Left renal cortex interstitium (tissue), 4 donors: ENCODE measurements around the gene OPCML. TPM values are rescaled to one million over a fixed set of nuclear protein-coding genes. Genes with fewer than 3 reads are reported as not detected.

Source experiments
- DNase-seq, 4 donors: peaks; one replicate each; pipeline ENCODE4 v3.0.0-alpha.2; 2013; ENCODE audit warnings: low read depth in 4 of 4, low spot score in 2 of 4, missing footprints in 1 of 4
- polyA plus RNA-seq, 4 donors: library from polyadenylated mRNA; unstranded; fragments of 120-200 nt; gene quantifications; one replicate each; pipeline ENCODE4 v1.2.1, GENCODE V29; 2013; ENCODE audit not compliant: insufficient read length in 4 of 4

The OPCML gene
- 10 to 100 TPM; 12.3 to 15.7 (median 14.3) TPM for polyA plus RNA-seq

DNA sequence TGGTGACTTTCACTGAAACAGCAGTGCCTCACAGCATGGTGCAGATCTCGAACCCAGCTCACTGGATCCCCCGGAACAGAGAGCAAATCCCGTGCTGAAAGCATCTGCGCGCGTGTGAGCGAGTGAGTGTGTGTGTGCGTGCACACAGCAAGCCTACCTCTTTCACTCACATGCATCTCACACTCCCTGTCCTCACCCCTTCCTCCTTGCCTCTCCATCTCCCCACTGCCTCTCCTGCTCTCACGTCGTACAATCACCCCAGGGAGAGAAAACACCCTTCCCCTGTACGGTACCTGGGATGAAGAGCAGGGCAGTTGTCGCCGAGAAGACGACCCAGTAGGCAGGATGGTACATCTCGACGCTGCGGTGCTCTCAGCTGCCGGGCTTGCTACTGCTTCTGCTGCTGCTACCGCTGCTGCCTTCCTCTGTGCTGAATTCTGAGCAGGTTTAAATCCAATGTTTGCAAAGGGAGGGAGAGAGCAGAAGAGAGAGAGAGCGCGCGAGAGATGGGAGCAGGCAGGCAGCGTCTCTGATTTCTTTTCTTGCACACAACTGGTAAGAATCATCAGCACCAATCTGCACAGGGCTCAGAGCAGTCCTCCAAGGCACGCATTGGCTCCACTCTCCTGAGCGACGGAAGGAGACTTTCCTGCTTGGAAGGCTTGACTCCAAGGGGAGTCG is at the start of gene OPCML:
TSS of gene OPCML (minus strand) at position 531 of the 681 bp plus-strand sequence.
- no peak for DNase-seq

DNA sequence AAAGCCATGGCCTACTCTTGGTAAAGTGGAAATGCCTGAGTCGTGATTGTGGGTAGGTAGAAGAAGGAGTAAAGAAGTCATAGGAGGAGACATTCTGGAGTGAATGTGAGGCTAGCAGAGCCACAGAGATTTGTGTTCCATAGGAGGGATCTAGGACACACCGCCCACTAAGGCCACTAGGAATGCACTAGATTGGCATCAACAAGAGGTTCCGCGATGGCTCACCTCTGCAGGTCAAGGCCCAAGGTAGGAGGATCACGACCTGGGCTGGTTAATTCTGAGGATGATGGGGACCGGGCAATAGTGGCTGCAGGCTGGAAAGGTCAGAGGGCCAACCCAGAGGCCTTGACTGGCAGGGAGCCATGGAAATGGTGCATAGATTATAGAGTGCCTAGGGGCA is 48.8 kb upstream of the OPCML start:
- no peak for DNase-seq

GRCh38 chr11:133579165-133580031 is 47.1 kb upstream of the OPCML start:
- DNase-seq: peak in 1 of 4 donors; percentile 17

GRCh38 chr11:133577403-133577802 is 45.1 kb upstream of the OPCML start:
- DNase-seq: no peak

- DNase-seq: no peak
Observed at GRCh38 chr11:133576351-133576750, 44.0 kb upstream of the OPCML start.

- DNase-seq: no peak
Observed at GRCh38 chr11:133573081-133573480, 40.8 kb upstream of the OPCML start.

DNA sequence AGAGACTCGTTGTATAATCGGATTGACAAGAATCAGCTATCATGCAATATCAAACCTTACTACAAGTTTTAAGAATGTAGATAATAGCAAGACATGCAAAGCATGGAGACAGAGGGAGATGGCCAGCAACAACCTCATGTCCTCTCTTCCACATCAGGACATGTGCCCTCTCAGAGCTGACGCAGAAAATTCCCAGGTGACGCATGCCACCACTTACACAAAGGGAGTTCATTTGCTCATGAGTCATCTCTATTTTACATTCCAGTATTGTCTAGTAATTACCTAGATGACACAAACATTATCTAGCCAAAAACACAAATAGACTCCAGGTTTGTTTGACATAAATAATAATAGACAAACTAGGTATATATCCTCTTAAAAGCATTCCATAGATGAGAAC is 38.1 kb upstream of the OPCML start:
- DNase-seq: no peak

GRCh38 chr11:133563505-133564025 is 31.3 kb upstream of the OPCML start:
- no peak for DNase-seq

GRCh38 chr11:133560472-133560855 is 28.2 kb upstream of the OPCML start:
- no peak for DNase-seq

GRCh38 chr11:133559833-133560471 is 27.7 kb upstream of the OPCML start:
- DNase-seq: no peak

DNA sequence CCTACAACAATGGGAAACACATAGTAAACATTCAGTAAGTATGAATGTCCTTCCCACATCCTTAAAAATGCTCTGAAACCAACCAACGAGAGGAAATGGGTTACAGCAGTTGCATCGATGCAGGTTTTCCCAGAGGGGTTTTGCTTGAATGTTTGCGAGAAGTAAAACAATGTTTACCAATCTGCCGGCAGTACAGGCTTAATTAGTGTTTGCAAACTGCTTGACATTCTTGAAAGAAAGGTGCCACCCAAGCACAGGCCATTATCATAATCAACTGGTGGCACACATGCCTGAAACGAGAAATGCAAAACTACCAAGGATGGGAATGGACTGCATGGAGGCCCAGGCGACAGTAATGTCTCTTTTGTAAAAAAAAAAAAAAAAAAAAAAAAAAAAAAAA is 27.1 kb upstream of the OPCML start:
- no peak for DNase-seq

DNA sequence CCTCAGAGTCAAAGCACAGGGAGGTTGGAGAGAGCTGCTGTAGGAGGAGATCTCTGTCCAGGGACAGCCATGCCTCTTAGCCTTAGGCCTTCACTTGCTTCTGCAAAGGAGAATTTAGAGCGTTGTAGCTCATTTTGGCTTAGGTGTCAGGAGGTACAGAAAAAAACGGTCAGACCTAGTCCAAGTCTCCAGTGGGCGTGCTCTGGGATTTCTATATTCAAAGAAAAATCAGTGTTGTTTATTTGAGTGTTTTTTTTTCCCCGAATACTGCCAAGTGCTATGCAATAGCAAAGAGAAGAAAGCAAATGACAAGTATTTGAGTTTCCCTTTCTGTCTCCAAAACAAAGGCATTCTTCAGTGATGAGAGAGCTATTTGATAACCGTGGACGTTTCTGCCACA is 22.7 kb upstream of the OPCML start:
- no peak for DNase-seq

- DNase-seq: no peak
Observed at GRCh38 chr11:133553885-133554740, 21.8 kb upstream of the OPCML start.

DNA sequence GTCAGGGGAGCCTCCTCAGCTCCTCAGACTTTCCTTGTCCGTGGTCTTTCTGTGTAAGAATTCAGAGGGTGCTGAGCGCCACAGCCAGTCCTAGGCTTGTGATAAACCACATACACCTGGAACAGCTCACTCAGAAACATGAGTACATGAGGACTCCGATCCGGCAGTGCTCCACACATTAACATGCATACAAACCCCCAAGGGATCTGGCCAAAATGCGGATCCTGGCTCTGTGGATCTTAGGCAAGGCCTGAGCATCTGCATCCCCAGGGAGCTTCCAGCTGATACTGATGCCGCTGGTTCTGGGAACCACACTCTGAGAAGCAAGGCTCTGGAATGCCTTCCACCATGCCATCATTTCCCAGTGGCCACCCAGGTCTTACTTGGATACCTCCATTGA is 20.6 kb upstream of the OPCML start:
- no peak for DNase-seq

GRCh38 chr11:133551064-133551463 is 18.8 kb upstream of the OPCML start:
- DNase-seq: no peak

DNA sequence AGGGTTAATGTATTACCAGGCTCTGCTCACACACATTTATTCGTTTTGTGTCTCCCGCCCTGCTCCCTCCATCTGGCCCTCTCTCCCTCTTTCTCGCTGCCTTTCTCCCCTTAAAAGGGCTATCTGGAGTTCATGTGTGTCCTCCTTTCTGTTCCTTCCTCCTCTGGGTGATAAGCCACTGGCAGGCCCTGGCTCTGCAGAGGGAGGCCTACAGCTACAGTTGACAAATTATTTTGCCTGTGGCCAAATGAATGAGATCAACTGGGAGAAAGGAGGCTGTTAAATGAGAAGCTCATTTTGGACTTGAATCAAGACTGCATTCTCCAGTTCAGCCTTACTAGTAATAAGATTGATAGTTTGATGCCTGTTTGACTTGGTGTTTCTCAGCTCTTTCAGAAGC is 17.5 kb upstream of the OPCML start:
- DNase-seq: no peak

- no peak for DNase-seq
Observed at GRCh38 chr11:133548641-133549040, 16.3 kb upstream of the OPCML start.

DNA sequence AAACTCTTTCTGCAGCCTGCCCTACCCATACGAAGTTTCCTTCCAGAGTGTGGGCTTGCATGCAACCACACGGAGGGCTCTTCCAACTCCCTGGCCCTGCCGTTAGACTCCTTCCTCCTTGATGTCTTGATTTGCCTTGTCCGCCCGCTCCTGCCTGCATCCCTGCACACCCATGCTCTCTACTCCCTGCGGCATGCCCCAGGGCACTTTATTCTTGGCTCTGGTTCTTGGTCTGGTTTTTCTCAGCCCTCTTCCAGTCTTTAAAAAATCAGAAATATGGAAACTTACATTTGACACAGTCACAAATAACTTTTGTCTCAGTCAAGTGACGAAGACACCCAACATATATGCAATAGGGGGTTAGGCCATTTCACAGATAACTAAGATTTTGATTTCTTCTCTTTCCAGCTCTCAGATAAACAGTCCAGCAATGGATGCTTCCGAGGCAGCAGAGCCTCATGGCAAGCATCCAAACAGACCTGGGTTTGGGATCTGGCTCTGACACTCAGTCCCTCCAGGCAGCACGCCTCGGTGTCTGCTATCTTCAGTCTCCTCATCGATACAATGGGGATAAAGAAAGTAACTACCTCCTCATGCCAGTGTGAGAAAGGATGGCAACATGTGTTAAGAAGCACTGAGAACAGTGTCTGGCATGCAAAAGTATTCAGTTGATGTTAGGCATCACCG is 15.7 kb upstream of the OPCML start:
- no peak for DNase-seq

DNA sequence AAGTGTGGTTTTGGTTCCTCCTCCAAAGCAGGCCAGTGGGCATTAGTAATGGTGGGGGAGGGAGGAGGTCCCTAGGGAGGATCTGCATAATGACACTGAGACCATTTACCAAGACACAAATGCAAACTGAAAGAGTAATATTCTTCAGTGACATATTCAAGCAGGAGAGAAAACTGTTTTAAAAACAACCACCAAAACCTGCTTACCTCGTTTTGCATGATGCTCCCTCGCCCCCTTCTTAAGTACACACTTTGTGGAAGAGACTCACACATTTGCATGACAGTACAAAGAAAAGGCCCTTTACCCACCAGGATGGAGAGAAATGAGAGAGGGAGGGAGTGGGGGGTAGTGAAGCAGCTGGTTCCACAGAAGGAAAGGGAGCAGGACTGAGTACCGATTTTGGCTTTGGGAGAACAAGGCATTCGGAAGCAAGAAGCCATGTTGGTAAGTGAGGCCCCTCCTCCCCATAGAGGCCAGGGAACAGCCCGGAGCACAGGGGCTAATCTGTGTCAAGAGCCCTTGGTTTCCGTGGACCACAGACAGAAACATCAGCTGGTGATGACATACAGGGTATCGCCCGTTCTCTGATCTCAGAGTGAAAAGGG is 13.0 kb upstream of the OPCML start:
- DNase-seq: no peak
